NOMO-1 treated with dmso at 0.1 percent for 144 hours (cell line): ENCODE measurements around the gene PC.
A peak's percentile ranks its signal among the peaks of the same experiment; 100 is the strongest.

ENCODE experiments used
- DNase-seq: peaks from one replicate; lab custom pipeline; 2025; ENCODE audit not compliant: unreplicated experiment; lab: John Stamatoyannopoulos, UW

The PC gene

DNA sequence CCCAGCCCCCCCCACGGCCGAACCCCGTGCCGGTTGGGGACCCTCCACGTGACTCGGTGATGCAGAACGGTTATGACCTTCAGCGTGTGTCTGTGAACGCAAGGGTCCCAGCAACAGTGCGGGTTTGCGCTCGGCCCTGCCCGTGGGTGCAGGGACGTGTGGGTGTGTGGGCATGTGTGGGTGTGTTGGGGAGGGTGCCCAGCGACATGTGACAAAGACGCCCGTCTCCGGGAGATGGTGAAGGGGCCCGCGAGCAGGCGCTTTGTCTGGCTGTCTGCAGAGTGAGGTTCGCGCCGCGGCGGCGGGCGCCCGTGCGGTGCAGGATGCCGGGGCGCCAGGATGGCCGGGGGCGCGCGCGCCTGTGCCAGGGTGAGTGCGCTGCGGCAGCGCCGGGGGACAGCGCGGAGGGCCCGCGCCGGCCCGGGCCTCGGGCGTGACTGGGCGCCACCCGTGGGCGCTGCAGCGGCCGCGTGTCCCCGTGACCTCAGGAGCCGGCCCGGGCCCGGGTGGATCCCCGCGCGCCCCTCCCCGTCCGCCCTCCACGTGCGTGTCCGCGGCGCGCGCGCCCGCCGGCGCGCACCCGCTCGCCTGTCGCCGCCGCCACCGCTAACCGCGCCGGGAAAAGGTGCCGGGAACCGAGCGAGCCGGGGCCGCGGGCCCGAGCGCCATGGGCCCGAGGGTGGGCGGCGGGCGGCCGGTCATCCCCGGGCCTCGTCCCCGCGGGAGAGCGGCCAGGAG, 101.5 kb downstream of the PC start, which contains the start of gene LRFN4:
TSS of gene LRFN4 (plus strand) at position 569 of the 738 bp plus-strand sequence. CDS start 681 bp downstream, outside the sequence.
- DNase-seq = peak; percentile 85

DNA sequence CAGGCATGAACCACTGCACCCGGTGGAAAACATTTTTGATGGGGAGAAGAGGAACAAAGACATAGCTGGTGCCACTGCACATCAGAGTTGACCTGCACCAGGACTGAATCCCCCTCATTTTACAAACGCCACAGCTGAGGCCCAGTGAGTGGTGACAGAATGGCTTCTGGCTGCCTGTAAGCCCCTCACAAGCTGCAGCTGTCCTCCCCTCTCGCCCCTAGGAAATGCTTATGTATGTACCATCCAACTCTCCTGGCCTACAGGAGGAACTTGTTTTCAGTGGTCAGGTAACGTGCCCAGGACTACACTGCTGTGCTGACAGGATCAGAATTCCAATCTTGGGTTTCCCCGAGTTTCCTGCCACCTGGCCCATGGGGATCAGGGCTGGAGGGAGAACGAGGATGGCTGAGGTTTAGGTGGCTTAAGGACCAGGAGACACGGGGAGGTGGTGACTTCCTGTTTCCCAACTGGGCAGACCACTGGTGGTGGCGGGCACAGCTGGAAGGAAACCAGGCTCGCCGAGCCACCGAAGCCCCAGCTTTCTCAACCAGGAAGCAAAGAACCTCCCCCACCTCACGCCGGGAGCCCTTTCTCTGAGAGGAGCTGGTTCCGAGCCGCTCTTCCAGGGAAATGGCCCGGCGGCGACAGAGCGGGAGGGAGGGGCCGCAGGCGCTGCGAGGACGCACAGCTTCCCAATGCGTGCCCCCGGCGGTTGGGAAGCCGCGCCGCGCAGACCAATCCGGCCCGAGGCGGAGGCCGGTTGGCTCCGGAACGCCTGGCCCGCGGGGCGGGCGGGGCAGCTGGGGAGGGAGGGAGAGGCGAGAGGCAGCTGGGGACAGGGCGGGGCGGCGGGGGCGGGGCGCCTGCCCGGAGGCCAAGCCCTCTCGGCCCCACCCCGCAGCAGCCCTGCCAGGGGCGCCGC, 102.3 kb downstream of the PC start:
- peak; percentile 88 for DNase-seq

DNA sequence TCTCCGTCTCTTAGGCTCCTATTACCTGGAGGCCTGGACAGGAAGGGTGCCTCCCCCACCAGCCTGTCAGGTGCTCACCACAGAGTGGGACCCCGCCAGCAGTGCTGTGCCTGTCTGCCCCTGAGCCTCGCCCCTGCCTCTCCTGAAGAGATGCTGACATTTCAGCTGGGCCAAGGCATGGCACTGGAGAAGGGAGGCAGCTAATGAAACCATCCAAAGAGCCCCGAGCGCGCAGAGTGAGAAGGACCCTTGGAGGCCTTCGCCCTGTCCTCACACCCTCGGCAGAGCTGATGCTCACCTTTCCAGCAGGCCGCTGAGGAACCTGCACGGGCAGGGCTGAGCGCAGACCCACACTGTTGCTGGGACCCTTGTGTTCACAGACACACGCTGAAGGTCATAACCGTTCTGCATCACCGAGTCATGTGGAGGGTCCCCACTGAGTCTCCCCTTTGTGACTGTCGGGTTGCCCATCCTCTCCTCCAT, 103.4 kb downstream of the PC start:
- no peak for DNase-seq

DNA sequence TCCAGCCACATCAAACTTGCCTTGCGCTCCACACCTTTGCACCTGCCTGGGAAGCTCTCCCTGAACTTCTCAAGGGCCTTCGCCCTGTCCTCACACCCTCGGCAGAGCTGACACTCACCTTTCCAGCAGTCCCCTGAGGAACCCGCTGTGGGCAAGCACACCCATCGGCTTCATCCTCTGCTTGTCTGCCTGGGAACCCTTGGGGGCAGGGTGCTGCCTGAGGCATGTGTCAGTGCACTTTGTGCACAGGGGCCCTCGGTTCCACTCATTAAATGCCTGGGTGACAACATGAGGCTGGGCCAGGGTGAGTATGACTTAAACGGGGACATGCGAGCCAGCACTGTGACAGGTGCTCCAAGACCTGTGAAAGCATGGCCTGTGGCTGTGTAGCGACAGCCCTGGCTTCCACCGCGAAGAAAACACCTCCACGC, 103.9 kb downstream of the PC start:
- no peak for DNase-seq

DNA sequence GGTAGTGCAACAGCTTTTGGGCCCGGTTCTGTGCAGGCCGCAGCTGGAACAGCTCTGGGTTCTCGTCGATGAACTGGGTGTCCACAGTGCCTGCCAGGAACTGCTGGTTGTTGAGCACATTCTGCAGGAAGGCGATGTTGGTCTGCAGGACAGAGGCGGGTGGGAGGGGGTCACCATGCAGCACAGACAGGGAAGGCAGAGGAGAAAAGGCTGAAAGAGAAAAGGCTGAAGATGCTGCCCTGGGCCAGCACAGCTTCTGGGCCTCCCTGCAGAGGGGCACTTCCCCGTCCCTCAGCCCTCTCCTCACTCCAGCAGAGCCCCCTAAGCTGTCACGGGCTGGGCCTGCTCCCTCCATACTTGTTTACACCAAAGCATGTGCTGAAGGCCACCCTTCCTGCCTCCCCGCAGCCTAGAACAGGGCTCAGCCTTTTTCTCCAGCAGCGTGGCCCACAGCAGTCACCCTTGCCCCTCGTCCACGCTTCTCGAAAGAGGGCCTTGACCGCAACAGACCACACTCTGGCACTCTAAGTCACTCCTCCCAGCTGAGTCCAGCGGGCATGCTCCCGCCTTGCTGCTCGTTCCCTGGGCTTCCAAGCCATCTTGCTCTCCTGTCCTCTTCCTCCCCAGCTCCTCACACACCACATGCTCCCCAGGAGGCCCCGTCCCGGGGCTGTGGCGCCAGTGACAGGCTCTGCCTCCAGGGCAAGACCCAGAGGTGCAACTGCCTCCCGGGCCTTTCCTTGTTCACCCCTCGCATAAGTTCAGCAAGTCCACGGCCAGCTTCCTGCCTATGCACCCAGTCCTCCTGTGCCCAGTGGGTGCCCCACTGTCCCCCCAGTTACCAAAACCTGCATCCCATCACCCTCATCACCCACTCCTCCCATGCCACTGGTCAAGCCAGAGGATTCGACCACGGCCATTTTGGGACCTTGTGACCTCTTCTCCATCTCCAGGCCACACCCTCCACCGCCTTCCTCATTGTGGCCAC, 104.6 kb downstream of the PC start:
- DNase-seq = no peak

DNA sequence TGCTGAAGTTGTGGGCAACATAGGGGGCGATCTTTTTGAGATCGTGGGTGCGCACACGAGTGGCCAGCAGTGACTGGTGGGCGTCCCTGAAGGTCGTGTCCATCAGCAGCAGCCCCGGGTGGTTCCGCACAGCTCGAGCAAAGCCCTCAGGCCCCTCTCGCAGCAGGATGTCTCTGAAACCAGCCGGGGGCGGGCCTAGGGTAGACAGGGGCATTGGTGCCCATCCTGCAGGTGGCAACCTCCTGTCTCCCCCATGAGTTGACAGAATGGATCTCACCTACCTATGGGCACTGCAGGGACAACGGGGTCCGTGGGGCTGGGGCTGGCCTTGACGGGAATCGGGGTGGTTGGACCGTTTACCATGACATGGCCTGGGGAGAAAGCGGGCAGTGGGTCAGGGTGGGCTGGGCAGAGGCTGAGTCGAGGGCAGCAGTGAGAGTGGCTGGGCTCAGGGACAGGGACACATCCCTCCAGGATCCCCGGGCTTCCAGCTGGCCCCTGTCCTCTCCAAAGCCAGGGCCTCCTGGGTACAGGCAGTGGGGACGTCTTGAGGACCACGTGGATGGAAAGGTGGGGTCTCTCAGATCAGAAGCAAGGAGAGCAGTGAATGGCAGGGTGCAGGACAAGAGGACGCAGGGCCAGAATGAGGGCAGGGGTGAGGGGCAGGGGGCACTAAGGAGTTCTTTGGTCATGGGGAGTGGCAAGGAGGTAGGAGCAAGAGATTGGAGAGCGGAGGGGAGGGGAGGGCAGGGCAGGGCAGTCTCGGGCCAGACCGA, 105.5 kb downstream of the PC start:
- no peak for DNase-seq

DNA sequence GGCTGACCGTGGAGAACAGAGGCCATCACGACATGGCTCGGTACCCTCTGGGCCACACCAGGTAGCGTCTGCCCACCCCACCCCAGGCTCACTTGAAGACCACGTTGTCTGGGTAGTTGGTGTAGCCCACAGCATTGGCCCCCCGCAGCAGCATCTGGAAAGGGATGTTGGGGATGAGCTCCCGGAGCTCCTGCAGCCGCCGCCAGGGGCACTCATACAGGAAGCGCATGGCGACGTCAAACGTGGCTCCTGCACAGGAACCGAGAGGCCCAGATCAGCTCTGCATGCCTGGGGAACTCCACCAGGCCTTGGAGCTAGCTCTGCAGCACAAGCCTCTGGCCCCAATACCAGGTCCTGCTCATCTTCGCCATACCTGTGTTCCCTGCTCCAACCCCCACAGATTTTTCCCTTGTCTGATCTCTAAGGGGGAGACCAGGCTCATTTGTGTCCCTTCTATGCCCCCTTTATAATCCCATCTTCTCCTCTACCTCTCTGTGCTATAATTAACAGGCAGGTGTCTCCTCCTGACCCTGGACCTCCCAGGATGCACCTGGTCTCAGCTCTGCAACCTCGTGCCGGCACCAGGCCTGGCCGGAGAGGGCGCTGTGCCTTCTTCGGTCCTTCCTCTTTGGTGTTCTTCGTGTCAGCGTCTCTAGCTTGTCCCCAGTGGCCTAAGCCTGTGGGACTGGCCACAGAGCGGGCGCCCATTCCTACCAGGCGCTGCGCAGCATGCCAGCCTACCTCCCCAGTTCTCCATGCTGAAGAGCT, 106.3 kb downstream of the PC start:
- no peak for DNase-seq

DNA sequence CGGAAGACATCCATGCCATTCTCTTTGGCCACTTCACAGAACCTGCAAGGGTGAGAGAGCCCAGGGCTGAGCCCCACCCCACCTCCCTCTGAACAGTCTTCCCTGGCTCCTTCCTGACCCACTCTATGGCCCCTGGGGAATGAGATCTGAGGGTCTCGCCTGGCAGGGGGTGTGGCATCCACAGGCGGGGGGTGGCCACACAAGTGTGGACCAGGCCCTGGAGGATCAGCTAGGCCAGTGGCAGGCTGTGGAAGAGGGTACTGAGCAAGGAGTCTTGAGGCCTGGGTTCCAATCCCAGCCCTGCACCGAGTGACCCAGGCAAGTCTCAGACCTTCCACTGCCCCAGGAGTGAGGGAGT, 107.0 kb downstream of the PC start:
- no peak for DNase-seq

DNA sequence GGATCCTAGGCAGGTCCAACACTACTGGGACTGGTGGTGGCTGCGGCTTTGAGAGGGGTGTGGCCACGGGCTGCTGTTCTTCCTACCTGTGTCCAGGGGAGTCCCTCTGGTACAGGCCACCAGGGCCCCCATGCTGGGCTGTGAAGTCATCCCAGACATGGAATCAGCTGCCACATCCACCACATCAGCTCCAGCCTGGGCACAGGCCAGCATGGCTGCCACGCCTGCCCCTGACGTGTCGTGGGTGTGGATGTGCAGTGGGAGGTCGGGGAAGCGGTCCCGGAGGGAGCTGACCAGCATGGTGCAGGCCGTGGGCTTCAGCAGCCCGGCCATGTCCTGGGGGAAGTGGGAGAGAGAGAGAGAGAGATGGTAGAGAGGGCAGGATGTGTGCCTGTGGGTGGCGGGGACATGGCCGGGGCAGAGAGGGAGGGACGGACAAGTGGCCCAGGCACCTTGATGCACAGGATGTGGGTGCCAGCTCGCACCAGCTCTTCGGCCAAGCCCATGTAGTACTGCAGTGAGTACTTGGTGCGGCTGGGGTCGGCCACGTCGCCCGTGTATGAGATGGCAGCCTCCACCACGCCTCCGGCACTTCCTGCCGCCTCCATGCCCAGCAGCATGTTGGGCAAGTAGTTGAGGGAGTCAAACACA, 107.5 kb downstream of the PC start:
- no peak for DNase-seq

DNA sequence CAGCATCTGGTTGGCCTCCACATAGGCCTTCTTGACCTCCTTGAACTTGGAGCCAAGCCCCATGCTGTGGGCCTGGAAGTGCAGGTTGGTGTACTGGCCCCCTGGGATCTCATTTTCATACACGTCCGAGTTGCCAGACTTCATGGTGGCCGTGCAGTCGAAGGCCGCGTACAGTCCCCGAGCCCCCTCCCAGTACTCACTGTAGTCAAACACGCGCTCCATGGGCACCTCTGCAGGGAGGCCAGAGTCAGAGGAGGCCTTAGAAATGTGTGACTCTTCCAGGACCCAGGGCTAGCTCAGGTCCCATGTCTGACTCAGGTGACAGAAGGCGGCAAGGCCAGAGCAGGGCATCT, 108.0 kb downstream of the PC start:
- DNase-seq = no peak

DNA sequence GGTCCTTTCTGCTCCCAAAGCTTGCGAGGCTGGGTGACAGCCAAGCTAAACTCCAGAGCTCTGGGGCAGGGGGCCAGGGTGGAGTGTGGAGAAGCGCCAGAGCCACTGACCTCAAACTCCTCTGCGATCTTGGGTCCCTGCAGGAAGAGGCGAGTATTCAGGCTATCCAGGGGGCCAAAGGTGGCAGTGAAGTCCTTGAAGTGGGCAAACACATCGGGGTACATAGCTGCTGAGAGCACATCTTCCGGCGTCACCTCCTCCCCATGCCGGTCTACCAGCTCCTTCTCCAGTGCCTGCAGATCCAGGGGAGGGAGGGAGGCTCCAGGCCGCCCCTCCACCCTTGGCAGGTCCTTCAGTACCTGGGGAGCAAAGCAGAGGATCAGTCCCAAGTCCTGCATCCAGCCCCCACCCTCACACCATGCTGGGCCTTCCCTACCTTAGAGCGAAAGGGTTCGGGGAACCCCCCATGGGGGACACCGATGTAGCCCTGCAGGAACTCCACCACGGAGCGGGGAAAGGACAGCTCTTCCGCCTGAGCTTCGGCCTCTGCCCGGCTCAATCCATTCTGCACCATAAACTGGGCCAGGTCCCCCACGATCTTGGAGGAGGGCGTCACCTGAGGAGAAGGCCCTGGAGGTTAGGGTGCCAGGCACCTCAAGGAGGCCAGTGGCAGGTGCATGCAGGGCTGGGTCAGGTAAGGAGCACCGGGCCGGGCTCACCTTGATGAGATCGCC, 108.5 kb downstream of the PC start:
- DNase-seq = no peak

DNA sequence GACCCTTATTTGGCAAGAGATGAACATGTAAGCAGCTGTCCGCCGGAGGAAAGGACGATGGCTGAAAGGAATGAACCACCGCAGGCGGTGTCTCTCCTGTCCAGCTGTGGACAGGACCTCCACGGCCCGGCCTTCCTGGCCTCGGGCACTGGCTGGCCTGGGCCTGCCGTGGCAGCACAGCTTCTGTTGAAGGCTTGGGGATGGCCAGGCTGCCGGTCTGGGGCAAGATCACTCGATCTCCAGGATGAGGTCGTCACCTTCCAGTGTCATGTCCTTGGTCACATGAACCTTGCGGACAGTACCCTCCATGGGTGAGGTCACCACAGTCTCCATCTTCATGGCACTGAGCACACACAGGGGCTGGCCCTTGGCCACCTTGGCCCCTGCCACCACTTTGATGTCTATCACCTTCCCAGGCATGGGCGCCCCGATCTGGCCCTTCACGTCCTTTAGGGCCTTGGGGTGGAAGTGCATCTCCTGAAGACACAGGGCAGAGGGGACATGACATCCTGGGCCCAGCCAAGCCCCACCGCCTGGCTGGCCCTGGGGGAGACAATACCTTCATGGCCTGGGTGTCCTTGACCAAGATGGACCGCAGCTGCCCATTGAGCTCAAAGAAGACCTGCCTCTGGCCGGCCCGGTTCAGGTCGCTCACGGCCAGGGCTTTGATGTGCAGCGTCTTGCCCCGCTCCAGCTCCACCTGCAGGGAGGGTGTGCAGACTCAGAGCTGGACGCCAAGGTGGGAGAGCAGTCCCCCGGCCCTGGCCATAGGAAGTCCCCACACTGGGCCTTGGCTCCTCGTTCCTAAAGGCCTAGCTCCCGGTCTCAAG, 109.3 kb downstream of the PC start:
- no peak for DNase-seq

DNA sequence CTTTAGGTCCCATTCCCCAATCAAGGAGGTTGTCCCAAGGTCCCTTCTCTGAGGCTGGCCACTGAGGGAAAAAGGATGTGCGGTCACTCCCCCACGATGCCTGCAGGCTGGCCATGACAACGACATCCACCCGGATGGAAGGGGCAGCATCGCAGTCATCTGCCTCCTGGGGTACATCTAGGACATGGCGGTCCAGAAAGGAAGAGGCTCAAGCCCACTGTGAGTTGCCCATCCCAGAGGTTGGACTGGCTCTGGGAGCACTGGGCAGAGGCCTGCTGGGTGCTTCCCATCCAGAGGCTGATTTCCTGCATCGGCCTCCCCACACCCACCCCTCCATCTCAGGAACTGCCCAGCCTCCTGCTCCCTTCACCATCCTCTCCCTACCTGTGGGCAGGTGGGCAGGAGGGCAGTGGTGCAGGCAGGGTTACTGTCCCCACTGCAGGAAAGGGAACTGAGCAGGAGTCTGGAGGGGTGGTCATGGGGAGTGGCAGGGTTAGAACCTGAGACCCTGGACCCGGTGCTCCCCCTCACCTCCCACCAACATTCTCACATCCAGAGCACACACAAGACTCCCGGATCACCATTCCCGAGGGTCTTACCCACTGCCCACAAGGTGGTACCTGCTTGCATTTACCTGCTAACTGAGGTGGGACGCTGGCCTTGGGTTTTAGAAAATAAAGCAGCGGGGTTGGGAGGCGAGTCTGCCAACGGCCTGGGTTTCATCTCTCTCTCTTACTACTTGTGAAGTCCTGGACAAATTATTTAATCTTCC, 110.5 kb downstream of the PC start:
- DNase-seq = no peak

DNA sequence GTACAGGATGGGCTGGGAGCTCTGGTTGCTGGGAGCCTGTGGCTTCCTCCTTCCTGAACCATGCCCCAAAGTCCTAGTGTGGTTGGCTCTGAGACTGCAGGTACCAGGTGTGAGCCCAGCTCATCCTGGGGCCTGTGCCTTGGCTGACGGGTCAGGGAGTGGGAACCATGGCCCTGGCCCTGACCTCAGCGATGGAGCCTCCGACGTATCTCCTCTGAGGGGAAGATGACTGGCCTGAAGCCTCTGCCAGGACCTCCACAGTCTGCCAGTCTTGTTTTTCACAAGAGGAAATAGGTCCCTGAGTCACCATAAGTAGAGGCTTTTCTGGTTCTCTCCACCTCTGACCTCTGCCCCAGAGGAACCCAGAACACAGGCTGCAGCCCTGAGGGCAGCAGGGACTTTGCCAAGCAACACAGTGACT, 111.5 kb downstream of the PC start:
- DNase-seq = no peak

DNA sequence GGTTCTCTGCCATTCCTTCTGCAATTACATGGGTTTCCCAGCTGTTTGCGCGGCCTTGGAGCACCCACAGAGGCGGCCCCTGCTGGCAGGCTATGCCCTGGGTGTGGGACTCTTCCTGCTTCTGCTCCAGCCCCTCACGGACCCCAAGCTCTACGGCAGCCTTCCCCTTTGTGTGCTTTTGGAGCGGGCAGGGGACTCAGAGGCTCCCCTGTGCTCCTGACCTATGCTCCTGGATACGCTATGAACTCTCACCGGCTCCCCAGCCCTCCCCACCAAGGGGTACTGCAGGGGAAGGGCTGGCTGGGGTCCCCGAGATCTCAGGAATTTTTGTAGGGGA, 112.3 kb downstream of the PC start:
- no peak for DNase-seq

DNA sequence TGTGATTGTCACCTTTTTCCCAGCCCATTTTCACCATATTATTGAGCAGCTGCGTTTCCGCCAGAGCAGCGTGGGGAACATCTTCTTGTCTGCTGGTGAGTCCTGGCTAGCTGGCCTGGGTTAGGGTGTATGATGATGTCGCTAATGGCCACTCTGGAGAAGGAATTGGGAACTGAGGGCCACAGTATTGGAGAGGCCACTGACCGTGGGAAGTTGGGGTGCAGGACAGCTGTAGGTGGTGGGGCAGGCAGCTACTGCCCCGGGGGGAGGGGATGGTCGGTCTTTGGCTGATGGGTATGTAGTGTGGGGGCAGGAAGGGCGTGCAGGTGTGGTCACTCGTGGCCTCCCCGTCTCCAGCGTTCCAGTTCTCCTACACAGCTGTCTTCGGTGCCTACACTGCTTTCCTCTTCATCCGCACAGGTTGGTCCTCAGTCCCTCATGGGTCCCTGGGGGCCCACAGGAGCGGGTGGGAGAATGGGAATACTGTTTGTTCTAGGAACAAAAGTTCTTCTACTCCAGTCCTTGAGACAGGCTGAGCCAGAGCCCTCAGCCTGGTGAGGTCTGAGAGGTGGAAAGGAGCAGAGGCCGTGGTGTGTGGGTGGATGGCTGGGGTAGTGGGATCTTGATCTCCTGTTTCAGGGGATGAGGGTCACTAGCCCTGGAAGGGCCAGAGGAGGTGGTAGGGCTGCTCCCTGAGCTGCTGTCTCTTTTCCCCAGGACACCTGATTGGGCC, 112.9 kb downstream of the PC start:
- no peak for DNase-seq
